Keratinocyte (primary cell): ENCODE measurements around the gene ZBED4. TPM values are rescaled to one million over a fixed set of nuclear protein-coding genes. Genes with fewer than 3 reads are reported as not detected.
A peak's percentile ranks its signal among the peaks of the same experiment; 100 is the strongest.

Experiments
- DNase-seq: peaks from one replicate; pipeline ENCODE4 v3.0.0-alpha.2; 2011; ENCODE audit warnings: low read depth, missing footprints, low spot score
- FAIRE-seq: peaks from 2 replicates; lab custom pipeline; 2011; peaks lifted over from hg19 to GRCh38; lab: Jason Lieb, UNC
- H2AFZ ChIP-seq: 2 replicates; pipeline ENCODE4 v1.6.0; 2012; ENCODE audit warnings: low read length, control low read depth, inconsistent platforms; ENCODE audit not compliant: control insufficient read depth
- H3K27ac ChIP-seq: 2 replicates; pipeline ENCODE4 v1.5.1; 2011; ENCODE audit warnings: low read length; ENCODE audit not compliant: control insufficient read depth, insufficient read depth
- H3K27me3 ChIP-seq: 3 replicates; pipeline ENCODE4 v1.6.0; 2011; ENCODE audit warnings: low read length; ENCODE audit not compliant: control insufficient read depth, insufficient read depth; ENCODE audit errors: extremely low read depth
- H3K36me3 ChIP-seq, 2 experiments: 2 replicates in 1 of 2; 3 replicates in 1 of 2; pipeline ENCODE4 v1.5.1; 2011; ENCODE audit warnings: low read length in 2 of 2, mild to moderate bottlenecking in 1 of 2; ENCODE audit not compliant: control insufficient read depth in 2 of 2, insufficient read depth in 2 of 2; ENCODE audit errors: extremely low read depth in 1 of 2
- H3K4me1 ChIP-seq: 3 replicates; pipeline ENCODE4 v1.5.1; 2011; ENCODE audit warnings: low read length; ENCODE audit not compliant: control insufficient read depth, insufficient read depth; ENCODE audit errors: extremely low read depth
- H3K4me2 ChIP-seq: 3 replicates; pipeline ENCODE4 v1.6.0; 2011; ENCODE audit warnings: low read depth, low read length; ENCODE audit not compliant: control insufficient read depth, insufficient read depth; ENCODE audit errors: extremely low read depth
- H3K4me3 ChIP-seq, 3 experiments: fragments of 200-600 bp in 1 of 3; sonication (generic) in 1 of 3; 2 replicates in 2 of 3; 3 replicates in 1 of 3; pipeline ENCODE4 v1.5.1; 2011 to 2016; ENCODE audit warnings: low read length in 3 of 3, mild to moderate bottlenecking in 3 of 3, control low read depth in 2 of 3, inconsistent platforms in 1 of 3, low read depth in 1 of 3, mixed read lengths in 1 of 3, mixed run types in 1 of 3, moderate library complexity in 1 of 3; ENCODE audit not compliant: control insufficient read depth in 2 of 3, insufficient read depth in 2 of 3; ENCODE audit errors: extremely low read depth in 1 of 3
- H3K79me2 ChIP-seq: 2 replicates; pipeline ENCODE4 v1.6.0; 2012; ENCODE audit warnings: low read length; ENCODE audit not compliant: control insufficient read depth, insufficient read depth
- H3K9ac ChIP-seq: 3 replicates; pipeline ENCODE4 v1.6.0; 2011; ENCODE audit warnings: low read length; ENCODE audit not compliant: control insufficient read depth, insufficient read depth; ENCODE audit errors: extremely low read depth
- H3K9me1 ChIP-seq: 3 replicates; pipeline ENCODE4 v1.6.0; 2011; ENCODE audit warnings: low read length; ENCODE audit not compliant: control insufficient read depth, insufficient read depth; ENCODE audit errors: extremely low read depth
- H3K9me3 ChIP-seq: 2 replicates; pipeline ENCODE4 v1.5.1; 2012; ENCODE audit warnings: low read depth, low read length; ENCODE audit not compliant: control insufficient read depth
- H4K20me1 ChIP-seq: 3 replicates; pipeline ENCODE4 v1.6.0; 2011; ENCODE audit warnings: low read length; ENCODE audit not compliant: control insufficient read depth, insufficient read depth; ENCODE audit errors: extremely low read depth
- CTCF ChIP-seq, 3 experiments: IDR thresholded peaks in 1 of 3; conservative IDR thresholded peaks in 1 of 3; optimal IDR thresholded peaks in 1 of 3; 2 replicates in 2 of 3; 3 replicates in 1 of 3; pipeline versions ENCODE3 to v1.5.1; 2011; ENCODE audit warnings: low read length in 3 of 3, mild to moderate bottlenecking in 3 of 3, moderate library complexity in 2 of 3, control low read depth in 1 of 3, inconsistent platforms in 1 of 3; ENCODE audit not compliant: insufficient read depth in 2 of 3; ENCODE audit errors: extremely low read depth in 1 of 3
- EZH2 ChIP-seq: IDR thresholded peaks from one replicate; pipeline ENCODE4 v1.6.1; 2012; ENCODE audit warnings: inconsistent platforms, mild to moderate bottlenecking, low read length, moderate library complexity
- dilution Hi-C: fragments of 300-500 bp; cut with MboI; formaldehyde crosslinking; loops from one replicate; pipeline ENCODE4 v1.7.0; 2020; ENCODE audit warnings: low sequenced_read_pairs; ENCODE audit not compliant: extremely low pct_ligation_motif_present
- polyA plus RNA-seq, 5 experiments: library from polyadenylated mRNA; depleted of rRNA in 3 of 5; stranded (reverse) in 3 of 5; stranded (forward) in 1 of 5; unstranded in 1 of 5; fragments of >200 nt; gene quantifications; 1 replicate in 1 of 5; 2 replicates in 3 of 5; 3 replicates in 1 of 5; pipeline versions ENCODE4 v1.2.1 to v1.2.3, GENCODE V29; 2011 to 2012; ENCODE audit warnings: missing spikeins in 2 of 5, low read depth in 1 of 5, low replicate concordance in 1 of 5

Gene ZBED4
- polyA plus RNA-seq, 1 donor (not counting 4 experiments of a cell fraction or from before 2014, with no cell fraction given), result 7.1 TPM

- H3K79me2 ChIP-seq, result peaks cover 51% of the 10 kb centered on the region
- H4K20me1 ChIP-seq, result peaks cover 6% of the 10 kb centered on the region
- H3K27ac ChIP-seq, result peak overlapping the region; percentile 75
- peaks cover 17% of the 10 kb centered on the region for H3K27me3 ChIP-seq
- H3K9me3 ChIP-seq, result no peaks in the 10 kb centered on the region
- peak overlapping the region; percentile 22 for H2AFZ ChIP-seq
- TF ChIP-seq CTCF (optimal IDR thresholded peaks at IDR 0.05 in 1 of 3, IDR thresholded peaks at IDR 0.05 in 1 of 3, conservative IDR thresholded peaks at IDR 0.05 in 1 of 3; ENCODE audit: extremely low read depth in 1 of 3, insufficient read depth in 2 of 3, low read length in 3 of 3) (no peak), EZH2 (no peak)
- H3K9me1 ChIP-seq, result peaks cover 7% of the 10 kb centered on the region
- H3K4me2 ChIP-seq, result peak overlapping the region; percentile 95
- peaks cover 1 to 4% of the 10 kb centered on the region in 2 experiments for H3K36me3 ChIP-seq
- DNase-seq, result no peak
- H3K4me3 ChIP-seq, result peak overlapping the region; percentile 79 to 85 (median 80)
- peaks cover 13% of the 10 kb centered on the region for H3K4me1 ChIP-seq
- dilution Hi-C loops, result no loop called here
- FAIRE-seq, result no peak
- peak overlapping the region; percentile 91 for H3K9ac ChIP-seq
Observed at GRCh38 chr22:49853981-49854831, 562 bp downstream of the ZBED4 start.

- peak overlapping the region; percentile 95 for H3K4me2 ChIP-seq
- H3K4me3 ChIP-seq, result peak overlapping the region; percentile 79 to 85 (median 80)
- H3K9ac ChIP-seq, result peak overlapping the region; percentile 91
- no peaks in the 10 kb centered on the region for H3K9me3 ChIP-seq
- peak overlapping the region; percentile 75 for H3K27ac ChIP-seq
- peaks cover 7% of the 10 kb centered on the region for H3K9me1 ChIP-seq
- peaks cover 5% of the 10 kb centered on the region for H3K27me3 ChIP-seq
- TF ChIP-seq CTCF (optimal IDR thresholded peaks at IDR 0.05 in 1 of 3, IDR thresholded peaks at IDR 0.05 in 1 of 3, conservative IDR thresholded peaks at IDR 0.05 in 1 of 3; ENCODE audit: extremely low read depth in 1 of 3, insufficient read depth in 2 of 3, low read length in 3 of 3) (no peak), EZH2 (no peak)
- H3K36me3 ChIP-seq, result peaks cover 1 to 4% of the 10 kb centered on the region in 2 experiments
- dilution Hi-C loops, result no loop called here
- peaks cover 13% of the 10 kb centered on the region for H3K4me1 ChIP-seq
- H2AFZ ChIP-seq, result no peak overlapping the region
- DNase-seq (no peak), FAIRE-seq (peak; percentile 73)
- H4K20me1 ChIP-seq, result peaks cover 6% of the 10 kb centered on the region
- H3K79me2 ChIP-seq, result peaks cover 61% of the 10 kb centered on the region
Observed at GRCh38 chr22:49855251-49855911, 1.7 kb downstream of the ZBED4 start.
